ENCODE results near the gene STAM.

Gene STAM

GRCh38 chr10:17682236-17682946 is 38.4 kb downstream of the STAM start:
- H3K4me3 ChIP-seq (ENCODE audit: low read depth, low read length) = no peak overlapping the region
- 0 out of 2 replicates have a peak, but pooled peaks cover 2% of the 10 kb centered on the region for H3K4me1 ChIP-seq (ENCODE audit: control insufficient read depth, insufficient read depth, low read length)
- no peak overlapping the region for H3K27ac ChIP-seq (ENCODE audit: extremely low read depth, low read depth, low read length)
- H3K9me3 ChIP-seq (ENCODE audit: control insufficient read depth, insufficient read depth, low read depth, low read length) = no peaks in the 10 kb centered on the region
- H3K36me3 ChIP-seq (ENCODE audit: control insufficient read depth in 2 of 2, insufficient read depth in 1 of 2, low read length in 2 of 2) = peaks cover 0 to 5% of the 10 kb centered on the region in 2 experiments; a peak in 1 of 3 replicates
- ChIA-PET POLR2A (no interaction called here), CTCF (no interaction called here)
- TF ChIP-seq HIC1 (tag by site-specific recombination; IDR thresholded peaks at IDR 0.05) = 0 out of 2 replicates have a peak, but pooled peaks have one; percentile 23
- no peak for TF ChIP-seq ZSCAN23 (tag by site-specific recombination; IDR thresholded peaks at IDR 0.05)
- TF ChIP-seq KLF9 (tag by site-specific recombination; IDR thresholded peaks at IDR 0.05; ENCODE audit: low read depth) = no peak
- 0 out of 2 replicates have a peak, but pooled peaks have one; percentile 21 for TF ChIP-seq ZNF600 (tag by site-specific recombination; IDR thresholded peaks at IDR 0.05)
- TF ChIP-seq ZNF248 (tag by site-specific recombination; IDR thresholded peaks at IDR 0.05) = no peak

DNA sequence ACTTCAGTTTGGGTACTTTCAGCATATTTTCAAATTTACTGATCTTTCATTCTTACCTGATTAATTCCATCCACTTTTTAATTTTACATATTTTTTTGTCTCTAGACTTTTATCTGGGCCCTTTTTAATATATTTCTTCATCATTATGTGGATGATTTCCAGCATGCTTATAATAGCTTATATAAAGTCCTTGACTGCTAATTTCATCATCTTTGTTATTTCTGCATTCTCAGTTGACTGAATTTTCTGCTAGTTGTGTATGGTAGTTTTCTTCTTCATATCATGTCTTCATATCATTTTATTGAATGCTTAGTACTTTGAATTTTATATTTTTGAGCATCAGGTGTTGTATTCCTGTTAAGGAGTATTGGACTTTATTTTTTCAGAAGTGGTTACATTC is 39.6 kb downstream of the STAM start:
- ChIA-PET CTCF (interaction anchor here (1.3 kb wide), 1 partner anchor 40 kb away, joined by 7 read pairs; the partner anchor contains the start of gene STAM), POLR2A (interaction anchor here (1.0 kb wide), 1 partner anchor 39 kb away, joined by 3 read pairs; the partner anchor contains the start of gene STAM)
- no peak overlapping the region for H3K4me3 ChIP-seq (ENCODE audit: low read depth, low read length)
- 0 out of 2 replicates have a peak, but pooled peaks cover 2% of the 10 kb centered on the region for H3K4me1 ChIP-seq (ENCODE audit: control insufficient read depth, insufficient read depth, low read length)
- no peaks in the 10 kb centered on the region for H3K9me3 ChIP-seq (ENCODE audit: control insufficient read depth, insufficient read depth, low read depth, low read length)
- TF ChIP-seq ZNF324 (tag by site-specific recombination; IDR thresholded peaks at IDR 0.05) = no peak
- H3K36me3 ChIP-seq (ENCODE audit: control insufficient read depth in 2 of 2, insufficient read depth in 1 of 2, low read length in 2 of 2) = peaks cover 3 to 5% of the 10 kb centered on the region in 2 experiments; a peak in 2 of 3 replicates
- H3K27ac ChIP-seq (ENCODE audit: extremely low read depth, low read depth, low read length) = no peak overlapping the region

DNA sequence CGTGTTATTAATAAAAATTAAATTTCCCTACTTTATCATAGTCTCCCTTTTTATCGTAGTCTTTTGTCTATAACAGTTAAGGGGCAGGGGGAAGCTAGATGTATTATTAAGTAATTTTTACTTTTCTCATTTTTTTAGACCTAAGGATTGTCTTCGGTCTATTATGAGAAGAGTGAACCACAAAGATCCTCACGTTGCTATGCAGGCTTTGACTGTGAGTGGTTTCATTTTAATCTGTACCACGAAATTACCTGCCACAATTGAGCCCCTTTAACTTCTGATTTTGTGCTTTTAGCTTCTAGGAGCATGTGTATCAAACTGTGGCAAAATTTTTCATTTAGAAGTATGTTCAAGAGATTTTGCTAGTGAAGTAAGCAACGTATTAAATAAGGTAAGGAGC is 40.6 kb downstream of the STAM start:
- Histone ChIP-seq H3K4me3 (ENCODE audit: low read depth, low read length) (no peak overlapping the region), H3K27ac (ENCODE audit: extremely low read depth, low read depth, low read length) (no peak overlapping the region), H3K36me3 (ENCODE audit: control insufficient read depth in 2 of 2, insufficient read depth in 1 of 2, low read length in 2 of 2) (peaks cover 3 to 5% of the 10 kb centered on the region in 2 experiments; a peak in 2 of 3 replicates), H3K9me3 (ENCODE audit: control insufficient read depth, insufficient read depth, low read depth, low read length) (no peaks in the 10 kb centered on the region), H3K4me1 (ENCODE audit: control insufficient read depth, insufficient read depth, low read length) (0 out of 2 replicates have a peak, but pooled peaks cover 2% of the 10 kb centered on the region)
- POLR2A ChIA-PET = no interaction called here
- CTCF ChIA-PET = no interaction called here
- TF ChIP-seq ZNF292 (tag by site-specific recombination; IDR thresholded peaks at IDR 0.05; ENCODE audit: borderline replicate concordance, low read depth) (no peak), ZNF302 (tag by site-specific recombination; IDR thresholded peaks at IDR 0.05; ENCODE audit: low read depth) (no peak), ZNF621 (tag by site-specific recombination; IDR thresholded peaks at IDR 0.05) (no peak), SALL2 (tag by site-specific recombination; IDR thresholded peaks at IDR 0.05; ENCODE audit: borderline replicate concordance) (no peak), OSR2 (tag by site-specific recombination; IDR thresholded peaks at IDR 0.05) (no peak), ZNF19 (tag by site-specific recombination; IDR thresholded peaks at IDR 0.05; ENCODE audit: low read depth) (no peak), ZNF391 (tag by site-specific recombination; IDR thresholded peaks at IDR 0.05; ENCODE audit: borderline replicate concordance, low read depth) (no peak), ZNF596 (tag by site-specific recombination; IDR thresholded peaks at IDR 0.05) (no peak), ZNF16 (tag by site-specific recombination; IDR thresholded peaks at IDR 0.05; ENCODE audit: low read depth) (no peak), ZNF549 (tag by site-specific recombination; IDR thresholded peaks at IDR 0.05) (no peak), BCL11A (tag by site-specific recombination; IDR thresholded peaks at IDR 0.05; ENCODE audit: low read depth) (no peak), ZNF423 (tag by site-specific recombination; IDR thresholded peaks at IDR 0.05) (no peak), ZNF366 (tag by site-specific recombination; conservative IDR thresholded peaks at IDR 0.05) (no peak), ZBTB1 (tag by site-specific recombination; IDR thresholded peaks at IDR 0.05) (no peak)
